Gastroesophageal sphincter (tissue), 3 donors: Measurements from ENCODE around the gene MLLT1.

Experiments used
- CTCF ChIP-seq, 4 experiments: fragments of 200-600 bp in 2 of 4; fragments of 450-650 bp in 2 of 4; sonication (generic) in 1 of 4; IDR thresholded peaks; one replicate each; pipeline ENCODE4 v1.5.1; 2017 to 2019; ENCODE audit warnings: antibody characterized with exemption in 4 of 4, mild to moderate bottlenecking in 2 of 4, moderate library complexity in 2 of 4
- EP300 ChIP-seq: sonication (generic); formaldehyde crosslinking; IDR thresholded peaks from one replicate; pipeline ENCODE4 v1.6.1; 2017; ENCODE audit warnings: antibody characterized with exemption, mild to moderate bottlenecking
- POLR2A ChIP-seq, 2 donors: fragments of 450-650 bp; IDR thresholded peaks; one replicate each; pipeline ENCODE4 v1.6.1; 2017; ENCODE audit warnings: antibody characterized with exemption in 2 of 2, mild to moderate bottlenecking in 2 of 2, moderate library complexity in 1 of 2
- POLR2AphosphoS5 ChIP-seq: sonication (generic); formaldehyde crosslinking; IDR thresholded peaks from one replicate; pipeline ENCODE4 v1.6.1; 2017; ENCODE audit warnings: antibody characterized with exemption

- TF ChIP-seq EP300: no peak
- no peak for TF ChIP-seq CTCF (IDR thresholded peaks at IDR 0.05)
- TF ChIP-seq POLR2AphosphoS5: no peak
- TF ChIP-seq POLR2A (IDR thresholded peaks at IDR 0.05): no peak
Observed at GRCh38 chr19:6239401-6239844, 40.4 kb downstream of the MLLT1 start.
